GM19468 (cell line): ENCODE data around the gene FXYD2.

Experiments used
- ATAC-seq: cut with Tn5 transposase; IDR thresholded peaks from one replicate; pipeline ENCODE4 v1.9.1; 2021; ENCODE audit warnings: mild to moderate bottlenecking, moderate library complexity, moderate number of reproducible peaks; ENCODE audit not compliant: unreplicated experiment; ENCODE audit errors: extremely low read depth

FXYD2 gene

GRCh38 chr11:117836077-117836960 is 11.8 kb upstream of the FXYD2 start:
- no peak for ATAC-seq

DNA sequence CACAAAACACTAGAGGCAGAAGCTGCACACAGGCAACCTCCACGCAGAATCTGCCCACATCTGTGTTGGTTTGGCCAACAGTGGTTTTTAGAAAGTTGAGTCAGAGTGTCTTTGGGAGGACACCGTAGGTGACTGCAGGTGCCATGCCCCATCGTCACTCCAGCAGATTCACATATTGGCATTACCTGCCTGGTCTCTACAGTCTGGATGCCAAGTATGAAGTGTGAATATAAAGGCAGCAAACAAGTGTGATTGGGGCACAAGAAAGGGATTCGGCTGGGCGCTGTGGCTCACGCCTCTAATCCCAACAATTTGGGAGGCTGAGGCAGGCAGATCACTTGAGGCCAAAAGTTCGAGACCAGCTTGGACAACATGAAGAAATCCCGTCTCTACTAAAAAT is 11.0 kb upstream of the FXYD2 start:
- no peak for ATAC-seq

- ATAC-seq = no peak
Measured at GRCh38 chr11:117834838-117835443, 10.4 kb upstream of the FXYD2 start.

DNA sequence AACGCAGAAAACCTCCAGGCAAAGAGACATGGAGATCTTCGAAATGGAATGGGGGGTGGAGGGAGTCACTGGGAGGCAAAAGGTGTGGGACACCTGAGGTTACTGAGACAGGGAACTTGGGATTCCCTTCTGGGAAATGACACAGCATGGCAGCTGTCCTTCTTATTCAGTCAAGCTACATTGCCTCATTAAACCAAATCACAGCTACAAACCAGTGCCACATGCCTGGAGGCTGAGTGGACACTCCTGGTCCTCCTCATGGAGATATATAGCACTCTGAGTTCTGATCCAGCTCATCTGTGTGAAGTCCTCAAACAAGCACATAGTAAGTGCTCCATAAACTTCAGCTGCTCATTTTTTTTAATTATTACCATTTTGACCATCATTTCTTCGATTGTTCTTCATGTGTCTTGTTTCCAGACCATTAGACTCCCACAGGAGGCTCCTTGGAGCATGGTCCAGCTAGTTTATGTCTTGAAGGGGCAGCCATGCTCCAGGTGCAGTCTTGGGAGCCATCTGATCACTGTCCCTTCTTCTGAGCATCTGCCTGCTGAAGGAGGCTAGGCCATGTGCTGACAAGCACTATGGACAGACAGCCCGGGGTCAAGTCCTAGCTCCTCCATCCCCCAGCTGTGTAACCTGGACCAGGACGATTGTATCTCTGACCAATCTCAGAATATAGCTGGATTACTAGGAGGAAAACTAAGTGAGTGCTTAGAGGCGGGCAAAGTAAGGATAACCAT is 9.7 kb upstream of the FXYD2 start:
- no peak for ATAC-seq

DNA sequence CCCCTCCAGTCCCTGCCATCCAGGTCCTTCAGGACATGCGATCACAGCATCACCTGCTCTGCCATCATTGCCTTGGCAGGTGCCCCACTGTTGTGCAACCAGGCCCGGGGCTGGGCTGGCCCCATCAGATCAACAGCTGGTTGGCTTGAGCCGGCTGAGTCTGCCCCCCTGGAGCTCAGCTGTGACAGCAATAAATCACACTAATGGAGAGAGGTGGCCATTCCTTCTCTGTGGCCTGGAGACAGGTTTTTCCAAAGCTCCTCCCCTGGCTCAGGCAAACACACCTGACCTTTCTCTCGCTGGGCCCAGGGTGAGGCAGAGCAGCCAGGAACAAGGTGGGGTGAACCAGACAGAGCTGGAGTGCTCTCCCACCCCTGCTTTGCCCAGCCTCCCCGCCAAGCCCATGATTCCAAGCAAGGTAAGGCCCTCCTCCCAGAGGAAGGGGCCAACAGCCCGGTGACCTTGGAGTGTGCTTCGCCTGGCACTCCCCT is 8.9 kb upstream of the FXYD2 start:
- ATAC-seq = no peak

GRCh38 chr11:117832511-117832910 is 8.0 kb upstream of the FXYD2 start:
- no peak for ATAC-seq

DNA sequence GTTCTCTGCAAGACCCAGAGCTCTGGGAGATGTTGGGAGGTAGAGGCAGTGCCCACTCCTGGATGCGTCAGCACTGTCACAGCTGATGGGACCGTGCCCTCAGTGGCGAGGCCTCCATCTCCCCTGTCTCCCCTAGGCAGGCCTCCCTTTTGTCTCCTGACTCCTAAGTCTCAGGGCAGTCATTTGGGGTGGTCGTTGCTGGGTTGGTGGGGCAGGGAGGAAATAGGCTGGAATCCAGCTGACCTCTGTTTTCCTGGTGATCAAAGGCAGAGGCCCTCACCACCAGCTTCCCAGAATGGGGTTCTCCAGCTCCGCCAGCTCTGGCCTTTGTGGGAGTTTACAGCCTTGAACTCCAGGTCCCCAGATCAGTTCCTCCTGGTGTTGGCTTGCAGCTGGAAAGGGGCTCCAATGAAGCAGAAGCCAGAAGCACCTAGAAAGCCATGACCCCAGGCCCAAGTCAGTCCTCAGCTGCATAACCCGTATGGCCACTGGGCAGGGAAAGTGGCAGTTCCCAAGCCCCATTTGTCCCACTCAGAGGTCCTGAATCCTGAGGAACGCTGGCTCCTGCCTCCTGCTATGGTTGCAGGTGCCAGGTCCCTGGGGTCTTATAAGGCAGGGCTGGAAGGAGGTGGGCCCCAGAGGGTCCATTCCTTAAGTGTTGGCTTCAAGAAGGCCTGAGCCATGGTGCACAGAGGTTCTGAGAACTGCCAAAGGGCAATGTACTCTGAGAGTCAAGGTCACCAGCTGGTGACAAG is 7.3 kb upstream of the FXYD2 start:
- ATAC-seq = no peak

DNA sequence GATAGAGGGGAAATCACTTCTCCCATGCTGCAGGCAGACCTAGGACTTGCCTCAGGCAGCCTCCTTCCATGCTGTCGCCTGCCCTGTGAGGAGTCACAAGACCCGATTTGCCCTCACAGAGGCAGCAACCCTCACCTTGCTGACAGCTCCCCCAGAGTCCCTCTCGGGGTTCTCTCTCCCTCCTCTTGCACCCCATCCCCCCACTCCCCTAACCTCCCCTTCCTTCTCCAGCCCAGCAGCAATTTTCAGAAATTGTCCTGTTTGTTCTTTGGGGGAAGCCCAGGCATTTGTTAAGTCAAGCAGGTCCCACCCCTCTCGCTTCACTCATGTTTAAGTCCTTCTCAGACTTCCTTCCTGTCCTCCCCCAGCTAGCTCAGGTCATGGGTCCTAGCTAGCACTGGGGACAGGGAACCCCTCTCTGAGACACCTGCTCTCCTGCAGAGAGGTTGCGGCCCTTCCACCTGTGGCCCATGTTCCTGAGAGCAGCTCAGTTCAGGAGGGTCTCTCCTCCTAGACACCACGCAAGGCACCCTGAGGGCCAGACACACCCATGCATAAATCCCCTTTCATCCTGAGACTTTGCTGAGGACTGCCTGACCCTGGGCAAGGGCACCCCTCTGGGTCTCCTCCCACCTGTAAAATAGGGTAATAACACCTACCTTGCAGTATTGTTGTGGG is 6.3 kb upstream of the FXYD2 start:
- no peak for ATAC-seq

- ATAC-seq = no peak
Measured at GRCh38 chr11:117830072-117830471, 5.5 kb upstream of the FXYD2 start.

DNA sequence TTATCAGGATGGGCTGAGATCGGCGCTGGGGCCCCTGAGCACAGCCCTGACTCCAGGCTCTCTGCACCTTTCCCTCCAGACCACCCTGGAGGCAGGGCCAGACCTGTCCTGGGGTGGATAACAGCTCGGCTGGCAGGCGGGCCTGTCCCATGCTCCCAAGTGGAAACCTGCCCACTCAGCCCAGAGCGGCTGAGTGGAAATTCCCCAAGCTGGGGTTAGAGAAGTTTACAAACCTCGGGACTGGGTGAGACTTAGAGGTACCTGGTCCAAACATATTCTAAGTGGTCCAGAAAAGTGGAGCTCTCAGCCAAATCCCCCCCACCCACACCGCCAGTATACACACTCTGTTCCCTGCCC is 4.8 kb upstream of the FXYD2 start:
- no peak for ATAC-seq

- no peak for ATAC-seq
Measured at GRCh38 chr11:117828611-117829368, 4.2 kb upstream of the FXYD2 start.

DNA sequence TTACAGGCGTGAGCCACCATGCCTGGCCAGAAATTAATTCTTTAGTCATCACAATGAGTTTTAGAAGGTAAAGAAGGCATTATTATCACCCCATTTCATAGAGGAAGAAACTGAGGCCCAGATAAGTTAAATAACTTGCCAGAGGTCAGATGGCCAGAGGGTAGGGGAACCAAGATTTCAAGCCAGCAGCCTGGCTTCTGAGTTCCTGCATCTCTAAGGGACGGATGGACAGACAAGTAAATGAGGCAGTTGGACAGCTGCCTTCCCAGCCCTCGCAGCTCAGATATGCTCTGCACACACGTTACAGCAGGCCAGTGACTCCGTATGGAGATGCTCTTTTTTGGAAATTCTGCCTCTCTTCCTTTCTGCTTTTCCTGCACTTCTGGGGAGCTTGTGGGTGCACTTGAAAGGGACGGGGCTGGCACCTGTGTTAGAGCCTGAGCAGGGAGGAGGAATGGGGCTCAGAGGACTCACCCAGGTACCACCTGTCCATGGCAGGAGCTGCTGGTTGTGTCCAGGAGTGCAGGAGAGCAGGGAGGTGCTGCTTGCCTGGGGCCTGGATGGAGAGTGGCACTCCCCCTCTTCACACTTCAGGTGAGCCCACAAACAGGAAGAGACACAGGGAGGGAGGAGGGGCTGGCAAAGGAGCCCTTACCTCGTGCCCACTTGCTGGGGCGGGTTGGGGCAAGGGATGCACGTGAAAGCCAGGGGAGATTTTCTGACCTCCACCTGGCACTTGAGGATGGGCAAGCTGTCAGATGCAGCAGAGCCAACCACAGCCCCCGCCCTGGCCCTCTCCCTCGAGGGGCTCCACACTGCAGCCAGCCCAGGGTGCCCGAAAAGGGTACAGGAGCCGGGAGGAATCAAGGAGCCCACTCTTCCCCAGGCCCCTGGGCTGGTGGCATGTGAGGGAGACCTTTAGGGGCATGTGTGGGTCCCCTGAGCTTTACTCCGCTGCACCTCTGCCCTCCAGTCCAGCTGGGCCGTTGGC is 3.3 kb upstream of the FXYD2 start:
- ATAC-seq = no peak

DNA sequence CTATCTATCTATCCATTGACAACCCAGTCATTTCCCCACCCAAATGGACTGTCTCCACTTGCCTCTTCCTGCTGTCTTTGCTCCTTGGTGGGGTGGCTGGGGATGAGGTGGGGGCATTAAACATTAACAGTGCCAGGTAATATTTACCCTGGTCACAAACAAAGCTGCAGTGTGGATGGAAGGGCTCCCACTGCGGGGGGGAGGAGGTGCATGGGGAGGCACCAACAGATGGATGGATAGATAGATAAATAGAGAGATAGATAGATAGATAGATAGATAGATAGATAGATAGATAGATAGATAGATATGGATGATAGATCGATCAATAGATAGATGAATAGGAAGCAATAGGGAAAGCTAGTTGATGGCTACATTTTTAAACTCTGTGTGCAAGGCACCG is 2.3 kb upstream of the FXYD2 start:
- no peak for ATAC-seq

GRCh38 chr11:117826190-117826570 is 1.6 kb upstream of the FXYD2 start:
- no peak for ATAC-seq

GRCh38 chr11:117825538-117826189 is 1.1 kb upstream of the FXYD2 start:
- no peak for ATAC-seq

DNA sequence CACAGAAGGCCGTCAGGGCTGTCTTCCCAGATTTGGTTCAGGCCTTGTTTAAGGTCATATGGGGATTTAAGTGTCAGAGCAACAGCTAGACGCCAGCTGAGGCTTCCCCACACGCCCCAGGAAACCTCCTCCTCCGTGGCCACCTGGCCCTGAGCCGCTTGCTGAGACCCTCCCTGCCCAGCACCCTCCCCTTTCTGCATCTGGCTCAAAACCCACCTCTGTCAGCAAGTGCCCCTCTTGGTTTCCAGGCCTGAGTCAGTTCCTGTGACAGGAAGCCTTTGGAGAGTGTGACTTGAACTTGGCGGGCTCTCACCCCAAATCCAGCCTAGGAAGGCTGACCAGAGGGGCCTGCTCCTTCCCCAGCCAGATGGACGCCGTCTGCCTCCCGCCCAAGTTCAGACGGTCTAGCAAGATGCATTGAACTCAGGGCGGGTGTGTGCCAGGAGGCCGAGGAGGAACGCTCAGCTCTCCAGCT is 561 bp downstream of the FXYD2 start:
- ATAC-seq = no peak

DNA sequence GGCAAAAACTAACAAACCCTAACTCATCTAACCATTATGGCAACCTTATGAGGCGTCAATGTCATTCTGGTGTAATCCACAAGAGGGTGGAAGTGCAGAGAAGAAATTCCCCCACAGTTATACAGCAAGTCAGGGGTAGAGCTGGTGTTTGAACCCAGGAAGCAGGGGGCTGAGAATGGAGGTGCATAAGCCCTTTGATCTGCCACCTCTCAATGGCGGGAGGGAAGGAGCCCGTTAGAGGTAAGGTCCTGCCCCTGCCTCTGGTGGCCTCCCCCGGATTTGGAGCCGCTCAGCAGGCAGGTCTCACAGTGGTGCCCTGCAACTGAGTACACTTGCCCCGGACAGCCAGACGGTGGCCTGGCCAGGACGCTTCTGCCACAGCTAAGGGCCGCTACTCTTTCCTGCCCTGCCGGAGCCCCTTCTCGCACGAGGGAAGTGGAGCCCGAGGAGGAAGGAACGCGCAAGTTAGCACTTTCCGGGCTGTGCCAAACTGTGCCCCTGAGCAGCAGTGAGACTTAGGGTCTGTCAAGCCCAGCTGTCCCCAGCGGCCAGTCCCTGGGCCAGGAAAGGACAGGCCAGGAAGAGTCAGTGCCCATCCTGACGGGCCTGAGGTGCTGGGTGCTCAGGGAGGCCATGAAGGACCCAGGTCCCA is 1.1 kb downstream of the FXYD2 start:
- ATAC-seq = no peak
